GM12878 (cell line): ENCODE measurements around the gene TMPRSS3. TPM values are rescaled to one million over a fixed set of nuclear protein-coding genes. Genes with fewer than 3 reads are reported as not detected.

Experiments used
- ATAC-seq: fragments of 200-7000 bp; cut with Tn5 transposase; 3 replicates; pipeline ENCODE4 v1.9.1; 2020; ENCODE audit warnings: mild to moderate bottlenecking, moderate library complexity
- BruUV-seq: library from RNA; stranded (reverse); fragments of 400-500 nt; replicated peaks from 2 replicates; lab custom pipeline; 2021; lab: Mats Ljungman, UMichigan
- CTCF ChIA-PET: fragments of 300-600 bp; sonication (Branson Sonifier 250); formaldehyde crosslinking; extraction: SDS; loops from one replicate; lab custom pipeline; 2021; ENCODE audit warnings: inconsistent platforms; lab: Yijun Ruan, JAX
- POLR2A ChIA-PET: fragments of 350-600 bp; formaldehyde crosslinking; extraction: SDS; loops from one replicate; lab custom pipeline; 2021; ENCODE audit warnings: inconsistent platforms; lab: Charles Lee
- RAD21 ChIA-PET: fragments of 300-600 bp; sonication (Branson Sonifier 250); formaldehyde crosslinking; loops from one replicate; lab custom pipeline; 2023; ENCODE audit warnings: antibody characterized with exemption; ENCODE audit not compliant: unreplicated experiment; lab: Charles Lee
- SMC1A ChIA-PET: fragments of 300-600 bp; sonication (Branson Sonifier 250); formaldehyde crosslinking; loops from one replicate; lab custom pipeline; 2023; ENCODE audit not compliant: unreplicated experiment, uncharacterized antibody; lab: Charles Lee
- DNase-seq: peaks from one replicate; pipeline ENCODE4 v3.0.0-alpha.2; 2011; ENCODE audit warnings: low read depth, low spot score
- FAIRE-seq: peaks from 3 replicates; lab custom pipeline; 2011; peaks lifted over from hg19 to GRCh38; lab: Jason Lieb, UNC
- H2AFZ ChIP-seq: 2 replicates; pipeline ENCODE4 v1.6.0; 2011; ENCODE audit warnings: low read depth, low read length, control low read depth; ENCODE audit not compliant: control insufficient read depth
- H3K27ac ChIP-seq: 2 replicates; pipeline ENCODE4 v1.5.1; 2011; ENCODE audit warnings: control low read depth; ENCODE audit not compliant: control insufficient read depth, insufficient read depth
- H3K27me3 ChIP-seq, 2 experiments: replicated peaks in 1 of 2; 2 replicates each; pipeline versions ENCODE4 v1.6.0 to v1.6.1; 2011; ENCODE audit warnings: low read length in 1 of 2; ENCODE audit not compliant: control insufficient read depth in 2 of 2, insufficient read depth in 2 of 2
- H3K36me3 ChIP-seq, 2 experiments: 2 replicates each; pipeline ENCODE4 v1.5.1; 2011; ENCODE audit warnings: low read length in 1 of 2; ENCODE audit not compliant: control insufficient read depth in 2 of 2, insufficient read depth in 2 of 2
- H3K4me1 ChIP-seq: 2 replicates; pipeline ENCODE4 v1.6.1; 2011; ENCODE audit warnings: mild to moderate bottlenecking, low read length, moderate library complexity, mixed read lengths; ENCODE audit not compliant: control insufficient read depth, insufficient read depth
- H3K4me2 ChIP-seq: 2 replicates; pipeline ENCODE4 v1.6.0; 2011; ENCODE audit warnings: control low read depth; ENCODE audit not compliant: control insufficient read depth, insufficient read depth
- H3K4me3 ChIP-seq: fragments of 200-600 bp; sonication (generic); 2 replicates; pipeline ENCODE4 v1.5.1; 2016
- H3K79me2 ChIP-seq: 2 replicates; pipeline ENCODE4 v1.6.0; 2011; ENCODE audit warnings: low read length; ENCODE audit not compliant: control insufficient read depth, insufficient read depth
- H3K9ac ChIP-seq: 2 replicates; pipeline ENCODE4 v1.8.0; 2011; ENCODE audit warnings: low read length, control low read depth, mixed read lengths; ENCODE audit not compliant: control insufficient read depth, insufficient read depth
- H3K9me3 ChIP-seq: replicated peaks from 3 replicates; pipeline ENCODE4 v1.5.1; 2011; ENCODE audit warnings: mild to moderate bottlenecking, low read length; ENCODE audit not compliant: control insufficient read depth, insufficient read depth
- H4K20me1 ChIP-seq: 2 replicates; pipeline ENCODE4 v1.6.0; 2011; ENCODE audit not compliant: control insufficient read depth, insufficient read depth
- ATF3 ChIP-seq: IDR thresholded peaks from 2 replicates; pipeline ENCODE4 v1.6.1; 2011; ENCODE audit warnings: low read depth, mild to moderate bottlenecking, low read length, moderate library complexity, borderline replicate concordance; ENCODE audit errors: extremely low read depth
- CUX1 ChIP-seq: IDR thresholded peaks from 2 replicates; pipeline ENCODE4 v1.6.1; 2012; ENCODE audit warnings: improper control_type of control experiment, low read depth, low read length; ENCODE audit not compliant: insufficient replicate concordance
- FOXK2 ChIP-seq: fragments of 450-650 bp; IDR thresholded peaks from 2 replicates; pipeline ENCODE4 v1.6.1; 2017; ENCODE audit warnings: mild to moderate bottlenecking, moderate library complexity
- GABPA ChIP-seq: IDR thresholded peaks from 2 replicates; pipeline ENCODE4 v1.6.1; 2014; ENCODE audit warnings: antibody characterized with exemption, low read depth, mild to moderate bottlenecking, inconsistent platforms
- IKZF2 ChIP-seq, 2 experiments: fragments of 450-650 bp; IDR thresholded peaks; 2 replicates each; pipeline ENCODE4 v1.6.1; 2017; ENCODE audit warnings: mild to moderate bottlenecking in 2 of 2, moderate library complexity in 2 of 2
- POLR2AphosphoS5 ChIP-seq: IDR thresholded peaks from 2 replicates; pipeline ENCODE4 v1.6.1; 2011; ENCODE audit warnings: mild to moderate bottlenecking, low read length, inconsistent platforms
- PRDM15 ChIP-seq: fragments of 450-650 bp; formaldehyde crosslinking; IDR thresholded peaks from 2 replicates; pipeline ENCODE4 v1.4.0; 2020; ENCODE audit warnings: mild to moderate bottlenecking, moderate library complexity
- RB1 ChIP-seq: fragments of 450-650 bp; formaldehyde crosslinking; IDR thresholded peaks from 2 replicates; pipeline ENCODE4 v1.6.1; 2017; ENCODE audit warnings: mild to moderate bottlenecking, borderline replicate concordance
- ZBTB40 ChIP-seq: fragments of 450-650 bp; IDR thresholded peaks from 2 replicates; pipeline ENCODE4 v1.6.1; 2016; ENCODE audit warnings: mild to moderate bottlenecking, moderate library complexity, borderline replicate concordance
- ZNF622 ChIP-seq: fragments of 450-650 bp; IDR thresholded peaks from 2 replicates; pipeline ENCODE4 v1.6.1; 2017; ENCODE audit warnings: mild to moderate bottlenecking, inconsistent platforms
- WGBS: methylation state at CpG from one replicate; pipeline ENCODE4 v1.1.6; 2016; ENCODE audit warnings: low lambda C conversion rate; ENCODE audit not compliant: insufficient replicate concordance, insufficient coverage; ENCODE audit errors: missing lambda C conversion rate; 5-methylcytosine and 5-hydroxymethylcytosine counted together
- in situ Hi-C: fragments of 300-500 bp; cut with MboI; formaldehyde crosslinking; loops from 9 replicates; pipeline ENCODE4 v1.14.3; 2018; ENCODE audit warnings: mixed read lengths
- intact Hi-C: fragments of 100-400 bp; cut with micrococcal nuclease; formaldehyde crosslinking; loops from one replicate; pipeline ENCODE4 v1.14.2; 2022; ENCODE audit not compliant: unreplicated experiment
- polyA plus RNA-seq, 11 experiments: library from polyadenylated mRNA; depleted of rRNA in 4 of 11; unstranded in 6 of 11; stranded (reverse) in 5 of 11; fragments of >200 nt; fragmentation: Nextera tagmentation in 4 of 11; fragmentation: Illumina TruSeq in 1 of 11; extraction: Ambion mirVana in 4 of 11; extraction: Trizol in 1 of 11; gene quantifications; 1 replicate in 1 of 11; 2 replicates in 10 of 11; pipeline versions ENCODE4 v1.2.1 to v1.2.3, GENCODE V29; 2011 to 2016; ENCODE audit warnings: inconsistent platforms in 2 of 11, missing spikeins in 2 of 11, low read depth in 1 of 11
- total RNA-seq, 4 experiments: library from RNA; depleted of rRNA in 3 of 4; stranded (reverse); fragments of >200 nt in 3 of 4; fragmentation: Illumina TruSeq in 1 of 4; extraction: Trizol in 1 of 4; gene quantifications; 2 replicates each; pipeline versions ENCODE4 v1.2.1 to v1.2.3, GENCODE V29; 2013 to 2021

Gene TMPRSS3
- total and polyA plus RNA-seq, 10 of the 15 experiments (the other 5 are each of a cell fraction or from before 2014, with no cell fraction given) = 0.51 to 1.5 (median 0.82) TPM; not detected in 1

GRCh38 chr21:42364304-42364865 is 31.5 kb downstream of the TMPRSS3 start:
- Histone ChIP-seq H3K4me3 (no peak overlapping the region), H3K27ac (no peak overlapping the region), H3K9ac (no peak overlapping the region), H3K27me3 (no peaks in the 10 kb centered on the region; a peak in 2 of 4 replicates), H3K4me2 (no peak overlapping the region), H2AFZ (no peak overlapping the region), H3K4me1 (peaks cover 17% of the 10 kb centered on the region), H3K9me3 (peaks cover 3% of the 10 kb centered on the region), H3K79me2 (no peaks in the 10 kb centered on the region), H4K20me1 (no peaks in the 10 kb centered on the region), H3K36me3 (no peaks in the 10 kb centered on the region)
- WGBS = 44% methylated on average over 13 of the region's 13 CpGs
- POLR2A ChIA-PET = no interaction called here
- CTCF ChIA-PET = no interaction called here
- intact Hi-C loops = no loop called here
- no peak for ATAC-seq
- in situ Hi-C loops = no loop called here
- SMC1A ChIA-PET = no interaction called here
- DNase-seq = no peak
- no TSS peak for BruUV-seq
- TF ChIP-seq CUX1 (no peak), POLR2AphosphoS5 (no peak), IKZF2 (IDR thresholded peaks at IDR 0.05) (no peak), FOXK2 (no peak), ATF3 (no peak), PRDM15 (CRISPR knock-in tag) (no peak), GABPA (no peak), RB1 (no peak), ZBTB40 (no peak), ZNF622 (no peak)
- no peak for FAIRE-seq
- RAD21 ChIA-PET = no interaction called here
